H1 (cell line): ENCODE results near the gene TAS2R31. TPM values are rescaled to one million over a fixed set of nuclear protein-coding genes. Genes with fewer than 3 reads are reported as not detected.
"Not testable (repeated sequence)": the region's sequence is repeated elsewhere in the genome, so short reads cannot be mapped to it uniquely, and the experiment has no call there.

Experiments used
- CTCF ChIA-PET: fragments of 300-600 bp; sonication (Branson Sonifier 250); formaldehyde crosslinking; loops from one replicate; lab custom pipeline; 2021; ENCODE audit not compliant: partially characterized antibody; lab: Charles Lee
- POLR2A ChIA-PET: fragments of 300-600 bp; sonication (Branson Sonifier 250); formaldehyde crosslinking; loops from one replicate; lab custom pipeline; 2021; ENCODE audit warnings: inconsistent platforms; ENCODE audit not compliant: partially characterized antibody; lab: Charles Lee
- DNase-seq, 2 experiments: peaks; one replicate each; pipeline versions ENCODE4 v3.0.0 to v3.0.0-alpha.2; 2010 to 2022; ENCODE audit warnings: low spot score in 2 of 2, low read depth in 1 of 2, mixed read lengths in 1 of 2
- FAIRE-seq: peaks from 2 replicates; lab custom pipeline; 2011; peaks lifted over from hg19 to GRCh38; lab: Jason Lieb, UNC
- H2AFZ ChIP-seq: 2 replicates; pipeline ENCODE4 v1.8.1; 2012; ENCODE audit warnings: low read length, inconsistent platforms
- H2AK5ac ChIP-seq: 2 replicates; pipeline ENCODE4 v1.6.1; 2013; ENCODE audit warnings: low read depth, low read length
- H2BK120ac ChIP-seq: replicated peaks from 2 replicates; pipeline ENCODE3; 2013; ENCODE audit warnings: low read depth, low read length, inconsistent platforms
- H2BK12ac ChIP-seq: 2 replicates; pipeline ENCODE4 v1.6.1; 2013; ENCODE audit warnings: low read depth, low read length
- H2BK15ac ChIP-seq: 2 replicates; pipeline ENCODE4 v1.6.1; 2013; ENCODE audit warnings: low read length
- H2BK20ac ChIP-seq: 2 replicates; pipeline ENCODE4 v1.6.1; 2013; ENCODE audit warnings: low read length
- H2BK5ac ChIP-seq: 2 replicates; pipeline ENCODE4 v1.6.1; 2013; ENCODE audit warnings: low read depth, low read length
- H3K14ac ChIP-seq: 2 replicates; pipeline ENCODE4 v1.6.1; 2013; ENCODE audit warnings: inconsistent platforms; ENCODE audit not compliant: insufficient read length
- H3K18ac ChIP-seq: 2 replicates; pipeline ENCODE4 v1.6.1; 2013; ENCODE audit warnings: low read length; ENCODE audit errors: extremely low read depth
- H3K23ac ChIP-seq: 2 replicates; pipeline ENCODE4 v1.6.1; 2013; ENCODE audit warnings: inconsistent platforms; ENCODE audit not compliant: insufficient read length
- H3K23me2 ChIP-seq: 2 replicates; pipeline ENCODE4 v1.6.1; 2013; ENCODE audit warnings: low read depth, low read length
- H3K27ac ChIP-seq: 2 replicates; pipeline ENCODE4 v1.6.1; 2011; ENCODE audit warnings: low read depth, low read length, inconsistent platforms
- H3K27me3 ChIP-seq, 4 experiments: replicated peaks in 1 of 4; 1 replicate in 1 of 4; 2 replicates in 3 of 4; pipeline versions ENCODE4 v1.6.1 to v1.8.1; 2011 to 2013; ENCODE audit warnings: low read length in 3 of 4, mild to moderate bottlenecking in 3 of 4, inconsistent platforms in 2 of 4, mixed read lengths in 2 of 4, moderate library complexity in 1 of 4; ENCODE audit not compliant: control insufficient read depth in 3 of 4, insufficient read depth in 3 of 4; ENCODE audit errors: extremely low read depth in 1 of 4
- H3K36me3 ChIP-seq, 4 experiments: 2 replicates each; pipeline versions ENCODE4 v1.6.1 to v1.8.1; 2011 to 2013; ENCODE audit warnings: mild to moderate bottlenecking in 4 of 4, low read length in 3 of 4, moderate library complexity in 2 of 4, control low read depth in 1 of 4, inconsistent platforms in 1 of 4; ENCODE audit not compliant: insufficient read depth in 4 of 4, control insufficient read depth in 2 of 4
- H3K4ac ChIP-seq: replicated peaks from 2 replicates; pipeline ENCODE3; 2013; ENCODE audit warnings: low read length, low read depth, mixed read lengths, inconsistent platforms; ENCODE audit not compliant: insufficient read length
- H3K4me1 ChIP-seq, 4 experiments: replicated peaks in 1 of 4; 1 replicate in 1 of 4; 2 replicates in 3 of 4; pipeline versions ENCODE4 v1.6.1 to v1.8.1; 2011 to 2013; ENCODE audit warnings: low read length in 3 of 4, inconsistent platforms in 2 of 4, mixed read lengths in 1 of 4; ENCODE audit not compliant: insufficient read depth in 4 of 4, control insufficient read depth in 3 of 4
- H3K4me2 ChIP-seq, 2 experiments: 2 replicates each; pipeline versions ENCODE4 v1.6.1 to v1.8.1; 2011 to 2013; ENCODE audit warnings: low read depth in 2 of 2, low read length in 2 of 2, control low read depth in 1 of 2, inconsistent platforms in 1 of 2, mild to moderate bottlenecking in 1 of 2; ENCODE audit not compliant: insufficient read depth in 1 of 2
- H3K4me3 ChIP-seq, 4 experiments: fragments of 200-600, 300-600 bp in 1 of 4; sonication (generic), shearing (Covaris generic), sonication (Bioruptor Twin) in 1 of 4; 2 replicates each; pipeline versions ENCODE4 v1.5.1 to v1.8.1; 2011 to 2016; ENCODE audit warnings: low read length in 4 of 4, low read depth in 3 of 4, control low read depth in 2 of 4, inconsistent platforms in 2 of 4, mild to moderate bottlenecking in 2 of 4, mixed read lengths in 1 of 4, moderate library complexity in 1 of 4; ENCODE audit not compliant: insufficient read depth in 2 of 4; ENCODE audit errors: extremely low read depth in 1 of 4
- H3K56ac ChIP-seq: replicated peaks from 2 replicates; pipeline ENCODE3; 2013; ENCODE audit warnings: low read depth, mild to moderate bottlenecking, mixed read lengths, low read length, inconsistent platforms; ENCODE audit not compliant: insufficient read length
- H3K79me1 ChIP-seq: 2 replicates; pipeline ENCODE4 v1.6.1; 2013; ENCODE audit warnings: low read depth, low read length, control low read depth
- H3K79me2 ChIP-seq, 2 experiments: 2 replicates each; pipeline versions ENCODE4 v1.6.1 to v1.8.1; 2012 to 2013; ENCODE audit warnings: low read length in 2 of 2, mild to moderate bottlenecking in 2 of 2, inconsistent platforms in 1 of 2; ENCODE audit not compliant: insufficient read depth in 2 of 2, control insufficient read depth in 1 of 2
- H3K9ac ChIP-seq, 4 experiments: replicated peaks in 1 of 4; 1 replicate in 1 of 4; 2 replicates in 3 of 4; pipeline versions ENCODE4 v1.6.1 to v1.8.1; 2011 to 2013; ENCODE audit warnings: low read depth in 3 of 4, low read length in 3 of 4, control low read depth in 2 of 4, mild to moderate bottlenecking in 2 of 4, moderate library complexity in 2 of 4, inconsistent platforms in 1 of 4; ENCODE audit errors: extremely low read depth in 1 of 4
- H3K9me3 ChIP-seq, 2 experiments: 2 replicates each; pipeline versions ENCODE4 v1.6.1 to v1.8.1; 2012 to 2013; ENCODE audit warnings: mild to moderate bottlenecking in 2 of 2, moderate library complexity in 2 of 2, control low read depth in 1 of 2, inconsistent platforms in 1 of 2, low read depth in 1 of 2, low read length in 1 of 2, mixed read lengths in 1 of 2; ENCODE audit not compliant: insufficient read depth in 2 of 2
- H4K20me1 ChIP-seq, 2 experiments: replicated peaks in 1 of 2; 2 replicates each; pipeline versions ENCODE3 to v1.8.1; 2011 to 2013; ENCODE audit warnings: inconsistent platforms in 2 of 2, low read length in 2 of 2, mild to moderate bottlenecking in 1 of 2; ENCODE audit not compliant: insufficient read depth in 2 of 2, control insufficient read depth in 1 of 2
- H4K5ac ChIP-seq: 2 replicates; pipeline ENCODE4 v1.6.1; 2013; ENCODE audit warnings: low read length, low read depth, mixed read lengths, inconsistent platforms; ENCODE audit not compliant: insufficient read length
- H4K8ac ChIP-seq: 2 replicates; pipeline ENCODE4 v1.8.0; 2013; ENCODE audit warnings: mild to moderate bottlenecking, moderate library complexity, low read length, inconsistent platforms; ENCODE audit not compliant: insufficient read depth; ENCODE audit errors: extremely low read depth
- H4K91ac ChIP-seq: replicated peaks from 2 replicates; pipeline ENCODE3; 2013; ENCODE audit warnings: low read length, mixed read lengths, inconsistent platforms; ENCODE audit not compliant: insufficient read length
- WGBS, 2 experiments: shearing (Covaris generic) in 1 of 2; methylation state at CpG; one replicate each; pipeline versions ENCODE4 v1.1.6 to v1.1.7; 2013 to 2015; ENCODE audit warnings: low lambda C conversion rate in 2 of 2, mixed read lengths in 2 of 2, inconsistent platforms in 1 of 2, low coverage in 1 of 2, missing lambda C conversion rate in 1 of 2; ENCODE audit not compliant: insufficient replicate concordance in 2 of 2, insufficient coverage in 1 of 2, insufficient read length in 1 of 2; ENCODE audit errors: extremely low coverage in 1 of 2, missing lambda C conversion rate in 1 of 2; 5-methylcytosine and 5-hydroxymethylcytosine counted together
- polyA plus RNA-seq, 7 experiments: library from polyadenylated mRNA; depleted of rRNA in 3 of 7; stranded (reverse) in 5 of 7; unstranded in 2 of 7; fragments of >200 nt in 5 of 7; fragments of 200-250 nt in 2 of 7; gene quantifications; 1 replicate in 5 of 7; 2 replicates in 1 of 7; 4 replicates in 1 of 7; pipeline versions ENCODE4 v1.2.1 to v1.2.3, GENCODE V29; 2011 to 2013; ENCODE audit warnings: missing spikeins in 2 of 7, mixed read lengths in 2 of 7
- total RNA-seq: library from RNA; stranded (reverse); fragmentation: NEBNext Ultra II Directional; extraction: Animal tissue kit (Norgen Biotek cat#: 25700); gene quantifications from 2 replicates; pipeline ENCODE4 v1.2.1, GENCODE V29; 2021

TAS2R31 gene
- total and polyA plus RNA-seq, 2 of the 8 experiments (the other 6 are each of a cell fraction or from before 2014, with no cell fraction given), result 0.24 to 1.4 TPM

- H3K14ac ChIP-seq, H2BK15ac ChIP-seq, H3K79me2 ChIP-seq, H3K18ac ChIP-seq, H3K79me1 ChIP-seq, H3K56ac ChIP-seq, H2AFZ ChIP-seq, H3K23ac ChIP-seq, H3K9me3 ChIP-seq, H3K4me2 ChIP-seq, H4K8ac ChIP-seq, H2BK5ac ChIP-seq, POLR2A ChIA-PET, H3K36me3 ChIP-seq, H4K5ac ChIP-seq, FAIRE-seq, H3K23me2 ChIP-seq, H2BK120ac ChIP-seq, DNase-seq, H3K4me1 ChIP-seq, H2BK12ac ChIP-seq, H3K4ac ChIP-seq, H2BK20ac ChIP-seq, CTCF ChIA-PET, H4K91ac ChIP-seq, H3K27ac ChIP-seq, H2AK5ac ChIP-seq, H4K20me1 ChIP-seq, H3K27me3 ChIP-seq, H3K4me3 ChIP-seq, H3K9ac ChIP-seq: not testable (repeated sequence)
- WGBS, 2 experiments, result no CpG with 5 or more reads among the region's 3 CpGs
Measured at GRCh38 chr12:11033959-11034358, 2.8 kb upstream of the TAS2R31 start.
